Measurements from ENCODE around the gene PEX5L. TPM values are rescaled to one million over a fixed set of nuclear protein-coding genes. Genes with fewer than 3 reads are reported as not detected.

PEX5L gene, protein sequence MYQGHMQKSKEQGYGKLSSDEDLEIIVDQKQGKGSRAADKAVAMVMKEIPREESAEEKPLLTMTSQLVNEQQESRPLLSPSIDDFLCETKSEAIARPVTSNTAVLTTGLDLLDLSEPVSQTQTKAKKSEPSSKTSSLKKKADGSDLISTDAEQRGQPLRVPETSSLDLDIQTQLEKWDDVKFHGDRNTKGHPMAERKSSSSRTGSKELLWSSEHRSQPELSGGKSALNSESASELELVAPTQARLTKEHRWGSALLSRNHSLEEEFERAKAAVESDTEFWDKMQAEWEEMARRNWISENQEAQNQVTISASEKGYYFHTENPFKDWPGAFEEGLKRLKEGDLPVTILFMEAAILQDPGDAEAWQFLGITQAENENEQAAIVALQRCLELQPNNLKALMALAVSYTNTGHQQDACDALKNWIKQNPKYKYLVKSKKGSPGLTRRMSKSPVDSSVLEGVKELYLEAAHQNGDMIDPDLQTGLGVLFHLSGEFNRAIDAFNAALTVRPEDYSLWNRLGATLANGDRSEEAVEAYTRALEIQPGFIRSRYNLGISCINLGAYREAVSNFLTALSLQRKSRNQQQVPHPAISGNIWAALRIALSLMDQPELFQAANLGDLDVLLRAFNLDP
- total RNA-seq = not detected
- polyA plus RNA-seq = 0.15 TPM

DNA sequence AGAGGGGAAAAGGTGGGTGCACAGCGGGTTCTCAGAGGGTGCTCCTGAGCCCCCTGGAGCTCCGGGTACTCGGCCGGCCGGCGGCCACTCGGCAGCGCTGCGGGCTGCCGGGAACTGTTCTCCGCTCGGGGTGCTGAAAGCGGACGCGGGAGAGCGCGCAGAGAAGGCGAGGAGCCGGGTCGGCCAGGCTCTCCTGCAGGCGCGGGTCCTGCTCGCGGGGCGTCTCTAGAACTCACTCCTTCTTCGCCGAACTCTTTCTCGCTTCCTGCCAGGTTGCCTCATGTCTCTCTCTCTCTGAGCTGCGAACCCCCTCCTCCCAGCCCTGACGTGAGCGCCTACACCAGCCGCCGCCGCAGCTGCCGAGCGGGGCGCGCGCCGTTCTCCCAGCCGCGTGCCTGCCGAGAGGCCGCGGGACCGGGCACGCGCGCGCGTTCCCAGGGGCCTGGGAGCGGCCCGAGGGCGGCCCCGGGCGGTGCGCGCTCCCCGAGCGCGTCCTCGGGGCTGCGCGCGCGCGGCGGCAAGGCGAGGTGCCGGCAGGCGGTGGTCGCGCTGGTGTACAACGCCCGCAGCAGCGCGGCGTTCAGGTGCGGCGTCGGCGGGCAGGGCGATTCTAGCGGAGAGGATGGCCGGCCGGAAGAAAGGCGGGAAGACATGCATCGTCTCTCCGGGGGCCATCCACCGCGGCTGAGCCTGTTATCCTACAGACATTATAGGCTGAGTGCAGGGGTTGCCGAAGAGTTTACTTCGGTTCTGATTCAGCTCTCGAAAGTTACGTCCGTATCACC is at the start of gene PEX5L:
PEX5L (minus strand) TSS at position 267 of the 785 bp plus-strand sequence. CDS start 338 bp downstream, outside the sequence.
- Histone ChIP-seq H3K27me3 (ENCODE audit: insufficient read depth, low read length, poor library complexity, severe bottlenecking) (peaks cover 13% of the 10 kb centered on the region), H3K4me3 (ENCODE audit: low read length) (no peak within 1 kb of the TSS), H3K9me3 (ENCODE audit: low read length) (no peaks in the 10 kb centered on the region), H3K36me3 (ENCODE audit: insufficient read depth, low read length) (no peaks in the 10 kb centered on the region), H3K4me1 (ENCODE audit: insufficient read depth, low read length) (peaks cover 6% of the 10 kb centered on the region), H3K27ac (ENCODE audit: low read depth, low read length) (no peak within 1 kb of the TSS)
- ChIA-PET CTCF (no interaction called here), POLR2A (no interaction called here)
- DNase-seq = peak in 1 of 5 donors; percentile 0
- Mint-ChIP-seq H3K9me3 (peaks cover 0 to 7% (median 5%) of the 10 kb centered on the region in 5 donors), H3K4me3 (peak within 1 kb of the TSS in 6 of 7 donors; percentile 48 to 72 (median 62)), H3K27ac (no peak within 1 kb of the TSS), H3K27me3 (peaks cover 24 to 76% of the 10 kb centered on the region in 2 donors), H3K4me1 (peaks cover 11 to 16% (median 16%) of the 10 kb centered on the region in 3 donors), H3K36me3 (no peaks in the 10 kb centered on the region)

DNA sequence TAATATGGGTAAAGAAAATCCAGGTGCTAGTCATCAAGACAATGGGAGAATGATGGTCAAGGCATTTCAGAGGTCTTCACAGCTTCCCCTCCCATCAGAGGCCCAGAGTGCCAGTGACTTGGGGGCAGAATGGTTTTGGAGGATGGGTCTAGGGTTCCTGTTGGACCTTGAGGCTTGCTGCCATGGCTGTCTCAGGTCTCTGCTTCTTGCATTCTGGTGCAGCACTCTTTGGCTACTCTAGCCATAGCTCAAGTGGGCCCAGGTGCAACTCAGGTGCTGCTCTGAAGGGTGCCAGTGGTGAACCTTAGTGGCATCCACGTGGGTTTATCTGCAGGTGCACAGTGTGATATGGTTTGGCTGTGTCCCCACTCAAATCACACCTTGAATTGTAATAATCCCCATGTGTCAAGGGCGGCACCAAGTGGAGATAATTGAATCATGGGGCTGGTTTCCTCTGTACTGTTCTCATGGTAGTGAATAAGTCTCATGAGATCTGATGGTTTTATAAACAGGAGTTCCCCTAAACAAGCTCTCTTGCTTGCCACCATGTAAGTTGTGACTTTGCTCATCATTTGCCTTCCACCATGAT is 48.5 kb upstream of the PEX5L start:
- DNase-seq = no peak
- Mint-ChIP-seq H3K27me3 (no peaks in the 10 kb centered on the region), H3K4me3 (no peak overlapping the region), H3K9me3 (peaks cover 0 to 4% (median 0%) of the 10 kb centered on the region in 5 donors), H3K4me1 (no peaks in the 10 kb centered on the region), H3K36me3 (no peaks in the 10 kb centered on the region), H3K27ac (no peak overlapping the region)
- Histone ChIP-seq H3K36me3 (ENCODE audit: insufficient read depth, low read length) (no peaks in the 10 kb centered on the region), H3K9me3 (ENCODE audit: low read length) (no peaks in the 10 kb centered on the region), H3K4me3 (ENCODE audit: low read length) (no peak overlapping the region), H3K27me3 (ENCODE audit: insufficient read depth, low read length, poor library complexity, severe bottlenecking) (no peaks in the 10 kb centered on the region), H3K27ac (ENCODE audit: low read depth, low read length) (no peak overlapping the region), H3K4me1 (ENCODE audit: insufficient read depth, low read length) (no peaks in the 10 kb centered on the region)
- POLR2A ChIA-PET = no interaction called here
- CTCF ChIA-PET = no interaction called here

DNA sequence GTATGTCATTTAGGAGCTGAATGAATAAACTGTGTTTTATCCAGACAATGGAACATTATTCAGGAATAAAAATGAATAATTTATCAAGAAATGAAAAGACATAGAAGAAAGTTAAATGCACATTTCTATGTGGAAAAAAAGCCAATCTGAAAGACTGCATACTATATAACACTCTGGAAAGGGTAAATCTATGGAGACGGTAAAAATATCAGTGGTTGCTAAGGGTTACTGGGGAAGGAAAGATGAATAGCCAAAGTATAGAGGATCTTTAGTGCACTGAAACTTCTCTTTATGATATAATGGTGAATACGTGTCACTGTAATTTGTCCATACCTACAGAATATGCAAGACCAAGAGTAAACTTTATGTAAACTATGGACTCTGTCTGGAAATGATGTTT is 46.0 kb upstream of the PEX5L start:
- H3K4me1 Mint-ChIP-seq = no peaks in the 10 kb centered on the region
- H3K4me1 ChIP-seq (ENCODE audit: insufficient read depth, low read length) = no peaks in the 10 kb centered on the region
- no peak overlapping the region for H3K4me3 ChIP-seq (ENCODE audit: low read length)
- ChIA-PET POLR2A (no interaction called here), CTCF (no interaction called here)
- no peak overlapping the region for H3K4me3 Mint-ChIP-seq
- no peak for DNase-seq
- H3K27me3 Mint-ChIP-seq = no peaks in the 10 kb centered on the region
- H3K27ac ChIP-seq (ENCODE audit: low read depth, low read length) = no peak overlapping the region
- no peaks in the 10 kb centered on the region for H3K9me3 ChIP-seq (ENCODE audit: low read length)
- no peaks in the 10 kb centered on the region for H3K36me3 ChIP-seq (ENCODE audit: insufficient read depth, low read length)
- H3K27ac Mint-ChIP-seq = no peak overlapping the region
- H3K36me3 Mint-ChIP-seq = no peaks in the 10 kb centered on the region
- H3K27me3 ChIP-seq (ENCODE audit: insufficient read depth, low read length, poor library complexity, severe bottlenecking) = no peaks in the 10 kb centered on the region
- peaks cover 0 to 2% (median 0%) of the 10 kb centered on the region in 5 donors for H3K9me3 Mint-ChIP-seq

DNA sequence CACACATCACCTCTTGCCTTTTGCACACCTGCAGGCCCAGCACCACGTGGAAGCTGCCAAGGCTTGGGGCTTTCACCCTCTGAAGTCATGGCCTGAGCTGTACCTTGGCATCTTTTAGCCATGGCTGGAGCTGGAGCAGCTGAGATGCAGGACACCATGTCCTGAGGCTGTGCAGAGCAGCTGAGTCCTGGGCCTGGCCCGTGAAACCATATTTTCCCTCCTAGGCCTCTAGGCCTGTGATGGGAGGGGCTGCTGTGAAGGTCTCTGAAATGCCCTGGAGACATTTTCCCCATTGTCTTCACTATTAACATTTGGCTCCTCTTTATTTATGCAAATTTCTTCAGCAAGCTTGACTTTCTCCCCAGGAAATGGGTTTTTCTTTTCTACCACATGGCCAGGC is 41.9 kb upstream of the PEX5L start:
- Histone ChIP-seq H3K27me3 (ENCODE audit: insufficient read depth, low read length, poor library complexity, severe bottlenecking) (no peaks in the 10 kb centered on the region), H3K4me1 (ENCODE audit: insufficient read depth, low read length) (no peaks in the 10 kb centered on the region)
- POLR2A ChIA-PET = no interaction called here

DNA sequence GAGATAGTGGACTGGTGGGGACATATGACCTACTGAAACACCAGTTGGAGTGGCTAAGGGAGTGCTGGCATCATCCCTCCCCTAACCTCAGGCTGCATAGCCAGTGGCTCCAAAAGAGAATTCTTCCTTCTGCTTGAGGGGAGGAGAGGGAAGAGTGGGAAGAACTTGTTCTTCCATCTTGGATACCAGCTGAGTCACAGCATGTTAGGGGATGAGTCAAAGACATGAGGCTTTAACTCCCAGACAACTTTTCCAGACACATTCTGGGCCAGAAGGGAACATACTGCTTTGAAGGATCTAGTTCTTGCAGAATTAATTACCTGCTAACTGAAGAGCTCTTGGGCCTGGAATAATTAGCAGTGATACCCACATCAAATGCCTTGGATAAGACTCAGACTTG is 36.8 kb upstream of the PEX5L start:
- Mint-ChIP-seq H3K9me3 (peaks cover 0 to 5% (median 0%) of the 10 kb centered on the region in 5 donors), H3K36me3 (no peaks in the 10 kb centered on the region), H3K27ac (no peak overlapping the region), H3K27me3 (peaks cover 0 to 5% of the 10 kb centered on the region in 2 donors), H3K4me3 (no peak overlapping the region), H3K4me1 (no peaks in the 10 kb centered on the region)
- POLR2A ChIA-PET = no interaction called here
- Histone ChIP-seq H3K27ac (ENCODE audit: low read depth, low read length) (no peak overlapping the region), H3K4me1 (ENCODE audit: insufficient read depth, low read length) (no peaks in the 10 kb centered on the region), H3K4me3 (ENCODE audit: low read length) (no peak overlapping the region), H3K27me3 (ENCODE audit: insufficient read depth, low read length, poor library complexity, severe bottlenecking) (no peaks in the 10 kb centered on the region), H3K9me3 (ENCODE audit: low read length) (no peaks in the 10 kb centered on the region), H3K36me3 (ENCODE audit: insufficient read depth, low read length) (no peaks in the 10 kb centered on the region)
- CTCF ChIA-PET = no interaction called here
- no peak for DNase-seq

More for the DNA sequence above, 41.9 kb upstream of the PEX5L start:
- Mint-ChIP-seq H3K27ac (no peak overlapping the region), H3K9me3 (peaks cover 0 to 7% (median 0%) of the 10 kb centered on the region in 5 donors), H3K4me3 (no peak overlapping the region), H3K27me3 (peaks cover 0 to 2% of the 10 kb centered on the region in 2 donors), H3K36me3 (no peaks in the 10 kb centered on the region), H3K4me1 (no peaks in the 10 kb centered on the region)
- CTCF ChIA-PET = interaction anchor here (0.8 kb wide), 1 partner anchor 9 kb away, joined by 3 read pairs; no protein-coding TSS in a partner anchor
- Histone ChIP-seq H3K36me3 (ENCODE audit: insufficient read depth, low read length) (no peaks in the 10 kb centered on the region), H3K4me3 (ENCODE audit: low read length) (no peak overlapping the region), H3K27ac (ENCODE audit: low read depth, low read length) (no peak overlapping the region), H3K9me3 (ENCODE audit: low read length) (no peaks in the 10 kb centered on the region)
- no peak for DNase-seq

DNA sequence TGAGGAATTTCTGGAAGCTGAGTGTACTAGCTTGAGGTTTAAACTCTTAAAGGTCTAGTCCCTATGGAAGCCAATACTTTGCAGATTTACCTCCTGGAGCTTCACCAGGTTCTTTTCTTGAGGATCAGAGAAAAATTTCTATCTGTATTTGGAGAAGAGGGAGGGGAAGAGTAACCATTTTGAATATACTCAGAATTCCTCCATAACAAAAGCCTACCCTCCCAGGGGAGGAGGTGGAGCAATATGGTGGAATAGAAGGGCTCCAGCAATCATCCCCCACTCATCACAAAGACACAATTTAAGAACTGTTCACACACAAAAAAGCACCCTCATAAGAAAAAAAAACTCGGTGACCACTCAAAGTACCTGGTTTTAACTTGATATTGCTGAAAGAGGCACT is 36.0 kb upstream of the PEX5L start:
- H3K27ac ChIP-seq (ENCODE audit: low read depth, low read length) = no peak overlapping the region
- H3K36me3 Mint-ChIP-seq = no peaks in the 10 kb centered on the region
- CTCF ChIA-PET = no interaction called here
- peaks cover 0 to 5% (median 0%) of the 10 kb centered on the region in 5 donors for H3K9me3 Mint-ChIP-seq
- no peaks in the 10 kb centered on the region for H3K36me3 ChIP-seq (ENCODE audit: insufficient read depth, low read length)
- peaks cover 0 to 5% of the 10 kb centered on the region in 2 donors for H3K27me3 Mint-ChIP-seq
- no peaks in the 10 kb centered on the region for H3K27me3 ChIP-seq (ENCODE audit: insufficient read depth, low read length, poor library complexity, severe bottlenecking)
- no peaks in the 10 kb centered on the region for H3K4me1 ChIP-seq (ENCODE audit: insufficient read depth, low read length)
- no peaks in the 10 kb centered on the region for H3K9me3 ChIP-seq (ENCODE audit: low read length)
- H3K27ac Mint-ChIP-seq = no peak overlapping the region
- no peaks in the 10 kb centered on the region for H3K4me1 Mint-ChIP-seq
- H3K4me3 Mint-ChIP-seq = no peak overlapping the region
- H3K4me3 ChIP-seq (ENCODE audit: low read length) = no peak overlapping the region
- POLR2A ChIA-PET = no interaction called here
- DNase-seq = no peak

DNA sequence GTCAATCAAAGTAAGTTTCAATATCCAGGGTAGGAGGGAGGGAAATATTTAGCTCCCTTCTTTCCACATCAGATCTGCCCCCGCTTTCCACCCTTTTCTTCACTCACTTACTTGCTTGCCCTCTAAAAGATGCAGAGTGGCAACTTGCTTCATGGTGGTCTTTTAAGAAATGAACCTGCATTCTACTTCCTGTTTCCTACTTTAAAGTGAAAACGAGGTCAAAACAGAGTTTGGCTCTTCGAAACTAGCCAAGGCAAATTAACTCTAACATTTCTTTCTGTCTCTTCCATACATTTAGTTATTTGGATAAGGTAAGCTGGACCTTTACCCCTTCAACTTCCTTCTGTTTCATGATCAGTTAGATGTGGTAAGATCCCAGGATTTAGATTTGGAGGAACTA is 34.2 kb upstream of the PEX5L start:
- Mint-ChIP-seq H3K4me1 (no peaks in the 10 kb centered on the region), H3K36me3 (no peaks in the 10 kb centered on the region), H3K4me3 (no peak overlapping the region), H3K27ac (no peak overlapping the region), H3K27me3 (peaks cover 0 to 5% of the 10 kb centered on the region in 2 donors), H3K9me3 (peaks cover 0 to 4% (median 0%) of the 10 kb centered on the region in 5 donors)
- Histone ChIP-seq H3K4me1 (ENCODE audit: insufficient read depth, low read length) (no peaks in the 10 kb centered on the region), H3K27me3 (ENCODE audit: insufficient read depth, low read length, poor library complexity, severe bottlenecking) (no peaks in the 10 kb centered on the region), H3K9me3 (ENCODE audit: low read length) (no peaks in the 10 kb centered on the region), H3K36me3 (ENCODE audit: insufficient read depth, low read length) (no peaks in the 10 kb centered on the region), H3K27ac (ENCODE audit: low read depth, low read length) (no peak overlapping the region), H3K4me3 (ENCODE audit: low read length) (no peak overlapping the region)
- DNase-seq = no peak
- ChIA-PET POLR2A (no interaction called here), CTCF (no interaction called here)

DNA sequence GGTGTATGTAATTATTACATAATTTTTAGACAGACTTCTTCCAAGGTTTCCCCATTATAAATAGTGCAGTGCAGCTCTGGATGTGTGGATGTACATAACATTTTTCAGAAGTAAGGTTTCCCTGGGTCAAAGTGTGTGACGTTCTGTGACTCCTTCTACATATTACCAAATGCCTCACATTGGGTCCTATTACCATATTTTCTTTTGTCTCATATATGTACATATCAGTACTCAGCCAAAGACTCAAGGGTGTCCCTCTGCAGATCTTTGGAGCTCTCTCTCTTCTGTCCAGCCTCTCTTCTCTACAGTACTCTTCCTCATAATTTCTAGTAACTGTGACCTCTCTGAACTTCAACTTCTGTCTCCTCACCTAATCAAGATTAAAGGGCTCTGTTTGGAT is 31.3 kb upstream of the PEX5L start:
- Histone ChIP-seq H3K36me3 (ENCODE audit: insufficient read depth, low read length) (no peaks in the 10 kb centered on the region), H3K27ac (ENCODE audit: low read depth, low read length) (no peak overlapping the region), H3K27me3 (ENCODE audit: insufficient read depth, low read length, poor library complexity, severe bottlenecking) (no peaks in the 10 kb centered on the region), H3K4me1 (ENCODE audit: insufficient read depth, low read length) (no peaks in the 10 kb centered on the region), H3K9me3 (ENCODE audit: low read length) (no peaks in the 10 kb centered on the region), H3K4me3 (ENCODE audit: low read length) (no peak overlapping the region)
- Mint-ChIP-seq H3K27me3 (no peaks in the 10 kb centered on the region), H3K4me3 (no peak overlapping the region), H3K36me3 (no peaks in the 10 kb centered on the region), H3K27ac (no peak overlapping the region), H3K9me3 (no peaks in the 10 kb centered on the region), H3K4me1 (no peaks in the 10 kb centered on the region)
- ChIA-PET CTCF (no interaction called here), POLR2A (no interaction called here)
- no peak for DNase-seq
